ENCODE results near the gene KLRF2. TPM values are rescaled to one million over a fixed set of nuclear protein-coding genes. Genes with fewer than 3 reads are reported as not detected.

Gene KLRF2
- polyA plus RNA-seq, 4 donors, result not detected

DNA sequence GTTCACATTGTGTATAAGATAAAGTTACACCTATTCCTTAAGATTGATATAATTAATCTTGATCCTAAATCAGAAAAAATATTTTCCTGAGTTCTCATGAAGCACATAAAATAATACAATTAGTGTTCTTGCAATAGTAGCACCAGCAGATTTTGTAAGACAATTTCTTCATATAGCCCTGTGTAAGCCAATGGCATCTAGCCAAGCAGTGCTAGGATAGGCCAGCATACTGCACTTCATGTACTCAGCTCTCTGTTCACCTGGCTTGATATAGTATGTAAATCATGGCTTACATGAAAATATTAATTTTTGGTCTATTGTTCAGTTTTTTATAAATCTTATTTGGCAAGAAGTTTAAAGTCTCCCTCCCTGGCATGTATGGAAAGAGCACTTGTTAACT, 1.9 kb downstream of the KLRF2 start:
- DNase-seq (ENCODE audit: low read depth in 4 of 4, low spot score in 3 of 4), result no peak

DNA sequence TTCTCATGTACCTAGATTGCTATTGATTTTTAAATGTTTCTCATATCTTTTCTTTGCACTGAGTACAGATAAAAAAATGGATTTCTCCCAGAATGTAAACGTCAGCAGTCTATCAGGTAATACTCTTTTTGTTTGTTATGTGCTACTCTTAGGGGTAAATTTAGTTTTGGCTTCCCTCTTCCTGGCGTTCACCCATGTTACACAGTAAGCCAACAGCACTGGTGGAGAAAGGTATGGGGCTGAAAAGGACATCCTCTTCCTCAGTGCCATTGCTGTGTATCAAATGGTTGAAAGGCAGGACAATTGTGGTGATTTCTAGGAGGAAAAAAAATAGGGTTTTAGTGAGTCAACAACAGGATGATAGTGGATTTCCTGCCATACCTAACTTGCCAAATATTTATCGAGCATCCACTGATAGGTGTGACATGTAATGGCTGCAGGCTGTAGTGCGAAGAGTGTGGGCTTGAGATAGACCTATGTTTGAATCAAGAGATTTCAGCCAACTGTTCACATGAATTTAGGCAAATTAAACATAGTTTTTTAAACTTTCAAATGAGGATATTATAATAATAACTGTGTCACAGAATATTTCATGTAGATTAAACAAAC, 7.5 kb downstream of the KLRF2 start:
- no peak for DNase-seq (ENCODE audit: low read depth in 4 of 4, low spot score in 3 of 4)

DNA sequence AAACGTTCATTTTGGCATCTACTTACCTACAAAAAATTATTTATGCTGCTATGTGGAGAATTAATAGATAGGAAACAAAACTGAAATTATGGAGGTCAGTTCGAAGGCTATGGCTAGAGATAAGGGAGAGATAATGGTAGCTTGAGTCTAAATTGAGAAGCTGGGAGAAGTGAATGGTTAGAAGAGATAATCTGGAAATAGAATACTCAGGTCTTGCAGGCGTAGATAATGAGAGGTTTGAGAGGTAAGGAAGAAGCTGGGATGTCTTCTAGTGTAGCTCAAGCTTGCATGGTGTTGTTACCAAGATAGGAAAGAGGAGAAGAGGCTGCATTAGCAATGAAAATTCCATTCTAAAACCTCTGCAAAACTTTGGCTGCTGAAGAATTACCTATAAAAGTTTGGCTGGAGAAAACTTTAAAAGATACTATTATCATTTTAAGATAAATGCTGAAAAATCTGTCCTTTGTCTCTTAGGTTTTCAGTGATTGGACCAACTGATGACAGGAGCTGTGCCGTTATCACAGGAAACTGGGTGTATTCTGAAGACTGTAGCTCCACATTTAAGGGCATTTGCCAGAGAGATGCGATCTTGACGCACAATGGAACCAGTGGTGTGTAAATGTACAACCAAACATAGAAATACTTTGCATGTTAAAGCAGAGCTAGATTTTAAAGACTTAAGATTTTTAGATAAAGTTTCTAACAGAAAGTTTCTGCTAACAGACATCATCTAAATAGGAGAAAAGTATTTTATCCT, 14.1 kb downstream of the KLRF2 start:
- DNase-seq (ENCODE audit: low read depth in 4 of 4, low spot score in 3 of 4), result no peak

DNA sequence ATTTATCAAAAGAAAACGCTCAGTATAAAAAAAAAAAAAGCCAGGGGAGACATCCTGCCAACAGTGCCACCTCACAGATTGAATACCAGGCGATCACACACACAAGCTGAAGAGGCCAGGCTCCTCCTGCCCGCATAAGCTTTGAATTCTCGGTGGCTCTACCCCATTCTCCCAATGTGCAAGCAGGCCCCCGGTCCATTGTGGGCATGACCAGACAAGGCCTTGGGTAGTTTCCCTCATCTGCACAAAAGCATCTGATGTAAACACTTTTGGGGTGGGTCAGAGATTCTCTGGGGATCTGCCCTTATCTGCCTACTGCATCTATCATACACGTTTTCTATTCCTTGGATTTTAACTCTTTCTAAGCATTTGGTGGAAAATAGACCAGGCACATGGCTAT, 16.2 kb downstream of the KLRF2 start:
- DNase-seq (ENCODE audit: low read depth in 4 of 4, low spot score in 3 of 4), result no peak

DNA sequence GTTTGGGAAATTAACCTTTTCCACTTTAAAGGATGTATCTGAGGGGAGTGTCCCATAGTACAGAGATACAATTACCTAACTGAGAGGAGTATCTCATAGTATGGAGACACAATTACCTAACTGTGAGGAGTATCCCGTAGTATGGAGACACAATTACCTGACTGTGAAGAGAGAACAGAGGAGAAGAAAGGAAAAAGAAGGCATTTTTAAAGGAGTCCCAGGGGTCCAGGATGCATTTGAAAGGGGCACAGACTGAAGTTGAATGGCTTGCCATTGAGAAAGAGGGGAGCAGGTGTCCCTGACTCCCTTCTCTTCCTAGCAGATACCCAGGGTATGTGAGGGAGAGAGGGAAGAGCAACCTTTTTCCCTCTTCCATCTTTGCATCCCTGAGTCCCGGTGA, 17.9 kb downstream of the KLRF2 start:
- DNase-seq (ENCODE audit: low read depth in 4 of 4, low spot score in 3 of 4), result no peak

DNA sequence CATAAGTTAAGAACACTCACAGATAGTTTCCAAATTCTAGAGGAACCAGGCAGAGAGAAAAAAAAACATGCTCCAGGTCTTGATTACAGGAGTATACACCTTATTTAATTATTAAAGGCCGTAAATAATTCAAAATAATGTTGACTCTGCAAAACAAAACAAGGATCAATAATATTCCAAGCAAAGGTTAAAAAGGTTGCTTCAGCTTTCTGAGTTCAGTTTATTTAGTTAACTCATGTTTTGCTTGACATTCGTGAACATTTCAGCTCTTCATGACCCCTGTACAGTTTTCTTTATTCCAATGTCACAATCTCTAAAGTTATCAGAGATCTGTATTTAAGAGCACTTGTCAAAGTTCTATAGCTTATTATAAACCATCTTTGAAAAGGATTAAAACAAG, 19.6 kb downstream of the KLRF2 start:
- DNase-seq (ENCODE audit: low read depth in 4 of 4, low spot score in 3 of 4), result no peak

DNA sequence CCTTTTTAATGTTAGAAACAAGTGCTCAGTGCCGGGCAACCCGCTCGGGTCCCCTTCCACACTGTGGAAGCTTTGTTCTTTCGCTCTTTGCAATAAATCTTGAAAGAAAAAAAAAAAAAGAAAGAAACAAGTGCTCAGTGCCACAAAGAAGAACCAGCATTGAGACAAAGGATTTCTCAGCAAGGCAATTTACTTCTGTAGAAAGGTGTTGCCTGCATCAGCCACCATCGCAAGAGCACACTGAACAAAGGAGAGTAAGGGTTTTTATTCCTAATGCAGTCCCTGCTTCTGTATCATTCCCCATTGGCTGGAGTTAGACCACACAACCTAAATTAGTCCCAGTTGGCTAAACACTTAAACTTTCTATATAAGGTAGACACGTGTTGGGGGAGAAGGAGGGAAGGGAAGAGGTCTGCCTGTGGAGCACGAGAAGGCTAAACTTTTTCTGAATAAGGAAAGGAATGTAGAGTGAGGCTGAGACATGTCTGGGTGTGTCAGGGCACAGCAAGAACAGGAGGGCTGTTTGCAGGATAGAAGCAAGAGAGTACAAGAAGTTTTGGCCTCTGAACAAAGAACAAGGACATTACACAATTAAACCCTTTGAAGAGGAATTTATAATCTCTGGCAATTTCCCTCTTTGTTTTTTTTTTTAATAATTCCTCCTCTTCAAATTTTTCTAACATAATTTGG, 21.4 kb downstream of the KLRF2 start:
- no peak for DNase-seq (ENCODE audit: low read depth in 4 of 4, low spot score in 3 of 4)

DNA sequence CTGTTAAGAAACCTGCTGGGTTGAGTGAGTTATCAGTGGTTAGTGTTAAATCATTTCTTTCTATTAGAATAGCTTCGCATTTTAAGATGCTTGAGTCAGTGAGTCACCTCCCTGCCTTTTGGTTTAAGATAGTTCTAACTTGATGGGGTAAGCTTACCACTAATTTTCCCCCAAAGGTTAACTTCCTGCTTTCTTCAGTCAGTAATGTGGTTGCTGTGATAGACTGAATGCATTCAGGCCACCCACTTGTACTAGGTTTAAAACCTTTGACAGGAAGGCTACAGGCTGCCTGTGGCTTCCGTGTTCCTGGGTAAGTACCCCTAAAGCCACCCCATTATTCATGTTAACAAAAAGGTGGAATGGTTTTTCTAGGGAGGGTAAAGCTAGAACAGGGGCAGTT, 25.6 kb downstream of the KLRF2 start:
- DNase-seq (ENCODE audit: low read depth in 4 of 4, low spot score in 3 of 4), result no peak

DNA sequence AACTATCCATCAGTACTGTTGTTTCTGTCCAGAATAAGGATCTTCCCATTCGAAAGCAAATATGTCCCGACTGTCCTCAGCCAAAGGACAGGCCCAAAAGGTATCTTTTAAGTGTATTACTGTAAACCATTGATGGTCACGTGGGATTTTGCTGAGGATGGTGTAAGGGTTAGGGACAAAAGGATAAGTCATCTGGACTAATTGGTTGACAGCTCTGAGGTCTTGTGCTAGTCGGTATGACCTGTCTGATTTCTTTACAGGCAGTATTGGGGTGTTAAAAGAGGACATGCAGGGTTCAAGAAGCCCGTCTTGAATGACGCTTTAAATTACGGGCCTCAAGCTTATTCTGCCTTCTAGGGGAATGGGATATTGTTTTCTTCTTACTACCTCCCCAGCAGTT, 26.5 kb downstream of the KLRF2 start:
- no peak for DNase-seq (ENCODE audit: low read depth in 4 of 4, low spot score in 3 of 4)

DNA sequence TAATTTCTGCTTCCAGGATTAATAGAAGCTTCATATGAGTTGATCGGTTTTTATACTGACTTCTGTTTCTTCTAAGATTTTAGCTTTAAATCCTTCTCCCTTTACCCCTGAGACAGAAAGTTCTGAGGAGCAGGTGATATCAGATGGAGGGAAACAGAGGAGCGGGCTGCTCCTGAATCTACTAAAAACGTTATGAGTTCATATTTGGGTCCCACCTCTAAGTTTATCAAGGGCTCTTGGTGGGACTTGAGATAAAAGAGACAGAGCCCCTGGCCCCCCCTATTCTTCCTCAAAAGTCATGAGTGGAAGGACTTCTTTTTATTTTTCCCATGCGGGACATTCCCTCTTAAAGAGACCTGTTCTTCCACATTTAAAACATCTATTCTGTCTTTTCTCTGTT, 27.1 kb downstream of the KLRF2 start:
- DNase-seq (ENCODE audit: low read depth in 4 of 4, low spot score in 3 of 4), result no peak

DNA sequence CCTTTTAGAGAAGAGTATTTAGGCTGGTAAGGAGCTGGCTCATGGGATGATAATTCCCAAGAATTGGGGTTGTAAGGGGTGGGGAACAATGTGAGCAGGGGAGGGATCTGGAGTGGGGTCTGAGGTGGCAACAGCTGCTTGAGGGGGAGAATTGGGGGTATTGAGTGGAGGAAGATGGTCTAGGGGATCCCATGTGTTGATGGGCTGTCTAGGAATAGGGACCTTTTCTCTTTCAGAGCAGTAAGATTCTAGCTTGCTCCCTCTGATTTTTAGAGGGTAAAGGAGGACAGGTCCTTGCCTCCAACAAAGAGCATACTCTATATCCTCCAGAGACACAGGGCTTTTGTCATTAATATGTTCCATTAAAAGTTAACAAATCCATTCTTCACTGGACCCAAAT, 28.4 kb downstream of the KLRF2 start:
- no peak for DNase-seq (ENCODE audit: low read depth in 4 of 4, low spot score in 3 of 4)

DNA sequence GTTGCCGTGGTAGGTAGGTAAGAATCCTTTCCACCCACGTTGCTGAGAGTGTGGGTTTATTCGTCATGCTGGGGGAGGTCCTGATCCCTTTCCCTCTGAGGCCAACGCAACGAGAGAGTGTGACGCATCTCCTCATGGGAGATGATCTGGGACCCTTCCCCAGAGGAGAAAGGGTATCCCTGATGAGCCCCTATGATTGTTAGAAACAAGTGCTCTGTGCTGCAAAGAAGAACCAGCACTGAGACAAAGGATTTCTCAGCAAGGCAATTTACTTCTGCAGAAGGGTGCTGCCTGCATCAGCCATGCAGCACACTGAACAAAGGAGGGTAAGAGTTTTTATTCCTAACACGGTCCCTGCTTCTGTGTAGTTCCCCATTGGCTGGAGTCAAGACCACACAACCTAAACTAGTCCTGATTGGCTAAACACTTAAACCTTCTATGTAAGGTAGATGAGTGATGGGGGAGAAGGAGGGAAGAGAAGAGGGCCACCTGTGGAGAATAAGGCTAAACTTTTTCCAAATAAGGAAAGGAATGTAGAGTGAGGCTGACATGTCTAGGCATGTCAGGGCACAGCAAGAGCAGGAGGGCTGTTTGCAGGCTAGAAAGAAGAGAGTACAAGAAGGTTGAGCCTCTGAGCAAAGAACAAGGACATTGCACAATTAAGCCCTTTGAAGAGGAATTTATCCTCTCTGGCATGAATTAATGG, 29.6 kb downstream of the KLRF2 start:
- no peak for DNase-seq (ENCODE audit: low read depth in 4 of 4, low spot score in 3 of 4)

DNA sequence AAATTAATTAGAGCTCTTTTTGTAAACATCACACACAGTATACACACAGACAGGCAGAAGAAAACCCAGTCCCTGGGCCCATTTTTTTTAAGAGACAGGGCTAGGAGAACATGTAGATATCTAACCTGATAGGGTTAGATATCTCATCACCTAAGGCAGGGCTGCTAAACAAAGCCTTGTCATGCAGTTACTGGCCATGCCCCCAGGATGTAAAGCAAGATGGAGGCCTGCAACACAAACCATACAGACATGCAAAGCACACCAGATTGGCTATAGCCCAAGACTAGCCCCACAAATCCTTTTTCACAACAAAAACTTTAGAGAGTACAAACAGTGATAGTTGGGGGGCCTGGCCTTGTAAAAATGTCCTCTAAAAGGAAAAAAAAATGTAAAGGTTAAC, 30.4 kb downstream of the KLRF2 start:
- no peak for DNase-seq (ENCODE audit: low read depth in 4 of 4, low spot score in 3 of 4)

DNA sequence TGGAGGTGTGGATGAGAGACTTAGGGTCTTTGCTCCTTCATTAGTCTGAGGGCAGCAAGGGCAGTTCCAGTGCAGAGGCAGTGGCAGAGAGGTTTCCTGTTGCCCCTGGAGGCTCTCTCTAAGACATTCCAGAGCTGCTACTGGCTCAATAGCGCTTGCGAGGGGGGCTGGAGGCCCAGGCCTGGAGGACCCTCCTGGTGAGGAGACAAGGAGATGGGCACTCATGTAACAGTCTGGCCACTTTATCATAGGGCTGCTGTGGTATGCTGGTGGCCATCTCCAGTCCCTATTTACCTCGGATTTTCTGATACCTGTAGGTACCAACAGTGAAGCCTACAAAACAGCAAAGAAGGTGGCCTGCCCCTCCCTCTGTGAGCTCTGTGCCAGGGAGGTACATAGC, 38.2 kb downstream of the KLRF2 start:
- DNase-seq (ENCODE audit: low read depth in 4 of 4, low spot score in 3 of 4), result no peak

DNA sequence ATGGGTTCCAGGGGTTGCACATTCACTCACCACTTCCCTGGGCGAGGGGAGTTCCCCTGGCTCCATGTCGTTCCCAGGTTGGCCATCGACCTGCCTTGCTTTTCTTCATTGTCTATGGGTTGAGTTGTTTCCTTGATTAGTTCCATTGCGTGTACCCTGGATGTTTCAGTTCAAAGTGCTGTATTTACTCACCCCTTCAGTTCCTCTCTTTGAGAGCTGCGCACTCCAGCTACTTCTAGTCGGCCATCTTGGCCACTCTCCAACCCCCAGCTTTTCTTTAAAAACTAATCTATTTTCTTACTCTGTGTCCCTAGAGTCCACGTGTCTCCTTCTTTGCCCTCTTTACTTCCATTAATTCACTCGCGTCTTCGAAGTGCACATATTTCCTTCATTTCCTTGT, 39.2 kb downstream of the KLRF2 start:
- no peak for DNase-seq (ENCODE audit: low read depth in 4 of 4, low spot score in 3 of 4)

DNA sequence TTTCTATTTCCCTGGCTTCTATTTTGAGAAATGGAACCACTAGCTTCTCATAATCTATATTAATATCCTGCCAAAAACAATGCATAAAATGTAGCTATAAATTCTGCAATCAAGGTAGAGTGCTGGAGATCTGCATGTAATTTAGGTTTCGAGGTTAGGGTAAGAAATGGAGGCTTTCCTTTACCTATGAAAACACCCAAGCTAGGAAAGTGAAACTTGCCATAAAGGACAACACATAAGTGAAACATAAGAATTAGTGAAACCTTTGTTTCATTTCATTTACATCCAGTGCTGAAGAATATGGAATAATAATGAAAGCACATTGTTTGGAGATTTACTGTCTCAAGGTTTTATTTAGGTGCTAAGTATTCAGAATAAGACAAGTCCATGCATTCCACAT, 41.1 kb downstream of the KLRF2 start:
- no peak for DNase-seq (ENCODE audit: low read depth in 4 of 4, low spot score in 3 of 4)

DNA sequence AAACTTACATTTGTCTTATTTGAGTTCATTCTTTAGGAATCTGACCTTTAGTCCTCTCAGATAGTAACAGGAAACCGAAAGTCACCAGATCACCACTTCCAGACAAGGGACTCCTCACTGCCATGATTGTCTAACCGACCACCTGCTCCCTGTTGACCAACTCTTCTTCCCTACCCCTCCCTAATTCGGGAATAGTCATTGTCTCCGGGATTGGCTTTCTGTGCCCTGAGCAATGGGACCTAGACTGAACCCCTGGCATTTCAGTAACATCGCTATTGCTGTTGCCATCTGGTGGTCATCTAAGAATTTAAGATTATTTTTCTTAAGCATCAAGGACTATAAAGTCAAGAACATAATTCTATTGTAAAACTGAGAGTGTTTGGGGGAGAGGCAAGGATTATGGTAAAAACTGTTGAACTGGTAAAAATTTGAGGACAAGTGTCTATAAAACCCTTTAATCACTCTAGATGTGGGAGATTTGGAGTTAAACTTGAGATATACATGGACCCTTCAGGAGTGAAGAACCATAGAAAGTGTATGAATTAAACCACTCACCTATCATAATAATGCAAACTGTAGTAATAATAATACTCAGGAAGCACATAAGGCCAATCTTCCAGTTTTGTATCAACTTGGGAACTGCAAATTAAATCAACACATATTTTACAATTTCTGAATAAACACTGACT, 44.6 kb downstream of the KLRF2 start:
- no peak for DNase-seq (ENCODE audit: low read depth in 4 of 4, low spot score in 3 of 4)

DNA sequence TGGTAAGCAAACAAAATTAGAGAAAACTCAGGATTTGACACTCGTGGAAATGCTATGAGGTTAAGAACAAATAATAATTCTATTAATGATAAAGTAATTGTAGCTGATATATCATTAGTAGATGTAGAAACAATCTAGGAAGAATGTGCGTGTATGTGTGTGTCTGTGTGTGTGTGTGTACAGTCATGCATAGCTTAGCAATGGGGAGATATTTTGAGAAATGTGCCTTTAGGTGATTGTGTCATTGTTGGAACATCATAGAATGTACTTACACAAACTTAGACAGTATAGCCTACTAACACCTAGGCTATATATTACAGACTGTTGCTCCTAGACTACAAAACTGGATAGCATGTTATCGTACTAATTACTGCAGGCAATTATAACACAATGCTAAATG, 45.6 kb downstream of the KLRF2 start:
- DNase-seq (ENCODE audit: low read depth in 4 of 4, low spot score in 3 of 4), result no peak

DNA sequence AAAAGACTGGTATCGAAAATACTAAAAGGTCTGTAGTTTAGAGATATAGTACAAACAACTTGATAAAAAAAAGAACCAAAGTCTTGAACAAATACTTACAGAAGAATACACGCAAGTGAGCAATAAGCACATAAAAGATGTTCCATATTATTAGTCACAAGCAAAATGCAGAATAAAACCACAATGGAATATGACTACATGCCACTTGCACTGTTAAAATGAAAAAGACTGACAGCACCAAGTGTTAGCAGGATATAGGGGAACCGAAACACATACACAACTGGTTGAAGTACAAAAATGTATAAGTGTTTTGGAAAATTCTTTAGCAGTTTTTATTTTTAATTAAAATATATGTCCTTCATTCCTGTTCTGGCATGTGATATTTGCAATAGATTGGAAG, 47.3 kb downstream of the KLRF2 start:
- DNase-seq (ENCODE audit: low read depth in 4 of 4, low spot score in 3 of 4), result no peak

DNA sequence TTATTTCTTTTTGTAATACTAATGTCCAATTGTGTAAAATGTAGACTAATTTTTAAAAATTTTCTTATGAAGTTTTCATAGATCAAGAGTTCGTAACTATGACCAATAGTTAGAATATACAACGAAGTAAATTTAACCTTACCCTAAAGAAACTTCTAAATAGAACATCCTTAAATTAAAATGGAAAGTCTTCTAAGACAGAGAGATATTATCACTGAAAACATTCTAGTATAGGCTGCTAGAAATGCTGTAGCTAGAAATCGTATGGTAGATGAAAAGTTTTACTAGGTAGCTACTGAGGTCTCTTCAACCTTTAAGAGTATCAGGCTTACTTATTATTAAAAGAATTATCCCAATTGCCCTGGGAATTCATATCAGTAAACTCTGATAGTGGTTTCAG, 50.0 kb downstream of the KLRF2 start:
- DNase-seq (ENCODE audit: low read depth in 4 of 4, low spot score in 3 of 4), result no peak

DNA sequence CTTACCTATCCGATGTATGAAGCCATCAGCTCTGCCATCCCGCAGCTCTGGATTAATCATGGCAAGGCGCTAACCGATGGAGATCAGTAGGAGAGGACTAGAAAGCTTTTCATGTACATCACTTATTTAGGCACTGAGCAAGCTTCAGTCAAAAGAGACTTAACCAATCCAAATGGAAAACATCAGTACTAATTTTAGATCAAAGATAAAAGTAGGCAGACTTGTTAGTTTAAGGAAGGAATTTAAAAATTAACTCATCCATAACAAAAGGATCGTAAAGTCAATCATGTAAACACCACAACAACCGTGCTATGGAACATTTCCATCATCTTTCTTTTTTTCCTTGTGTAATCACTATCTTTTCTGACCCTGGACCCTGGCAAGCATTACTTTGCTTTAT, 51.0 kb downstream of the KLRF2 start, which contains the start of gene CLEC2A:
Gene CLEC2A, minus strand, starts transcription at position 101 of the 400 bp plus-strand sequence. Its CDS starts 41 bp downstream, at position 60.
- no peak for DNase-seq (ENCODE audit: low read depth in 4 of 4, low spot score in 3 of 4)
